ENCODE results near the gene TMEM239. TPM values are rescaled to one million over a fixed set of nuclear protein-coding genes. Genes with fewer than 3 reads are reported as not detected.

Gene TMEM239
- total RNA-seq, 2 experiments from 2014 or later, result not detected

DNA sequence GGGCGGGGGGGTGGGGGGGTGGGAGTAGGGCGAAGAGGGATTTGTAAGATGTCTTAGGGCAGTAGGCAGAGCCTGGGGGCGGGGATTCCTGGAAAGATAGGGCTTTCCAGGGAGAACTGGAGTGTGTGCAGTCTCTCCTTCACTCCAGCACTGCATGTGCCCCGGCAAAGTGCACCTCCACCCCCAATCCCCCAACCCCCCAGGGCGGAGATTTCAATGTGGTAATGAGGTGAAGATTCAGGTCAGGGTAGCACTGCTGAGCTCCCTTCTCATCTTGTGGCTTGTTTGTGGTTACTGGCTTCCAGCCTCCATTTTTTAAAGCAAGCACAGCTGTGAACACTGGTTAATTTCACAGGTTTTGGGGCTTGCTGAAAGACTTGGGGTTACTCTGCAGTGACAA lies 5.9 kb downstream of the TMEM239 start:
- ATAC-seq (ENCODE audit: poor library complexity) (peak; percentile 94), DNase-seq (peak in 12 of 14 experiments; percentile 20 to 75 (median 38))
- no peaks in the 10 kb centered on the region for H3K36me3 Mint-ChIP-seq (ENCODE audit: low read depth)
- H3K9me3 Mint-ChIP-seq, result no peaks in the 10 kb centered on the region
- Histone ChIP-seq H3K27me3 (ENCODE audit: control insufficient read depth in 1 of 2, insufficient read depth in 2 of 2, low read length in 2 of 2) (peaks cover 4 to 10% of the 10 kb centered on the region in 2 experiments), H3K4me1 (ENCODE audit: insufficient read depth, low read length) (peaks cover 28% of the 10 kb centered on the region), H3K9me3 (ENCODE audit: control insufficient read depth in 1 of 2, insufficient read depth in 1 of 2, low read length in 2 of 2) (no peaks in the 10 kb centered on the region), H3K4me3 (ENCODE audit: low read length) (peak overlapping the region; percentile 26), H3K36me3 (ENCODE audit: insufficient read depth, low read length) (no peaks in the 10 kb centered on the region), H3K27ac (ENCODE audit: low read depth in 1 of 2, low read length in 2 of 2) (no peak overlapping the region)
- H3K4me3 Mint-ChIP-seq, result peak overlapping the region; percentile 75
- H3K27me3 Mint-ChIP-seq, result peaks cover 39% of the 10 kb centered on the region
- ChIA-PET CTCF (no interaction called here), POLR2A (interaction anchor here (0.7 to 1.5 kb wide), 6 partner anchors 14 to 109 kb away, joined by 3 to 13 read pairs (median 4); partner anchors contain the start of genes PCED1A, PTPRA and VPS16)
- H3K27ac Mint-ChIP-seq, result no peak overlapping the region
- peaks cover 38% of the 10 kb centered on the region for H3K4me1 Mint-ChIP-seq (ENCODE audit: low read depth)
- TF ChIP-seq, protein P1, sequence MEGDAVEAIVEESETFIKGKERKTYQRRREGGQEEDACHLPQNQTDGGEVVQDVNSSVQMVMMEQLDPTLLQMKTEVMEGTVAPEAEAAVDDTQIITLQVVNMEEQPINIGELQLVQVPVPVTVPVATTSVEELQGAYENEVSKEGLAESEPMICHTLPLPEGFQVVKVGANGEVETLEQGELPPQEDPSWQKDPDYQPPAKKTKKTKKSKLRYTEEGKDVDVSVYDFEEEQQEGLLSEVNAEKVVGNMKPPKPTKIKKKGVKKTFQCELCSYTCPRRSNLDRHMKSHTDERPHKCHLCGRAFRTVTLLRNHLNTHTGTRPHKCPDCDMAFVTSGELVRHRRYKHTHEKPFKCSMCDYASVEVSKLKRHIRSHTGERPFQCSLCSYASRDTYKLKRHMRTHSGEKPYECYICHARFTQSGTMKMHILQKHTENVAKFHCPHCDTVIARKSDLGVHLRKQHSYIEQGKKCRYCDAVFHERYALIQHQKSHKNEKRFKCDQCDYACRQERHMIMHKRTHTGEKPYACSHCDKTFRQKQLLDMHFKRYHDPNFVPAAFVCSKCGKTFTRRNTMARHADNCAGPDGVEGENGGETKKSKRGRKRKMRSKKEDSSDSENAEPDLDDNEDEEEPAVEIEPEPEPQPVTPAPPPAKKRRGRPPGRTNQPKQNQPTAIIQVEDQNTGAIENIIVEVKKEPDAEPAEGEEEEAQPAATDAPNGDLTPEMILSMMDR (IDR thresholded peaks at IDR 0.05), result no peak
- intact Hi-C loops (cut with DNase I, micrococcal nuclease), result no loop called here

DNA sequence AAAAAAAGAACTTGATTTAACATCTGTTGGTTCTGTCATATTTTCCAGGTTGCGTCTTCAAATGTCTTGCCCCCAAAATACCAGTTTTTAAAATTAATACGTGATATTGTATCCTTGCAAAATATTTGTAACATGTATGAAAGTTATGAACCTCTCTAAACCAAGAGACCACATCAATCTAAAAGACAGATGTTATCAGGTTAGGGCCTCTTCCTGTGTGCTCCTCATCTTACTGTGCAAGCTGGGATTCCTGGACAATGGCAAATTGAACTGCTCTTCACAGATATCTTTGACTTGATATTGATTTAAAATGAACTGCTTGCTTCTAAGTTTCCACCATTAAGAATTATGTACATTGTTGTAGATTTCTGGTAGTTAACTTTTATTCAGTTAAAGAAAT lies 9.6 kb downstream of the TMEM239 start:
- ATAC-seq (ENCODE audit: poor library complexity) (no peak), DNase-seq (peak in 3 of 14 experiments; percentile 38 to 48 (median 46))
- ChIA-PET CTCF (no interaction called here), POLR2A (no interaction called here)
- no peaks in the 10 kb centered on the region for H3K9me3 ChIP-seq (ENCODE audit: control insufficient read depth in 1 of 2, insufficient read depth in 1 of 2, low read length in 2 of 2)
- peaks cover 23% of the 10 kb centered on the region for H3K4me1 ChIP-seq (ENCODE audit: insufficient read depth, low read length)
- no peak overlapping the region for H3K4me3 ChIP-seq (ENCODE audit: low read length)
- H3K4me1 Mint-ChIP-seq (ENCODE audit: low read depth), result peaks cover 32% of the 10 kb centered on the region
- TF ChIP-seq, protein P1 (IDR thresholded peaks at IDR 0.05), result no peak
- H3K27ac Mint-ChIP-seq, result no peak overlapping the region
- H3K36me3 ChIP-seq (ENCODE audit: insufficient read depth, low read length), result no peaks in the 10 kb centered on the region
- intact Hi-C loops (cut with DNase I, micrococcal nuclease), result no loop called here
- no peaks in the 10 kb centered on the region for H3K36me3 Mint-ChIP-seq (ENCODE audit: low read depth)
- no peaks in the 10 kb centered on the region for H3K9me3 Mint-ChIP-seq
- peak overlapping the region; percentile 39 for H3K4me3 Mint-ChIP-seq
- H3K27me3 Mint-ChIP-seq, result peaks cover 24% of the 10 kb centered on the region
- peaks cover 0 to 1% of the 10 kb centered on the region in 2 experiments for H3K27me3 ChIP-seq (ENCODE audit: control insufficient read depth in 1 of 2, insufficient read depth in 2 of 2, low read length in 2 of 2)
- H3K27ac ChIP-seq (ENCODE audit: low read depth in 1 of 2, low read length in 2 of 2), result no peak overlapping the region

DNA sequence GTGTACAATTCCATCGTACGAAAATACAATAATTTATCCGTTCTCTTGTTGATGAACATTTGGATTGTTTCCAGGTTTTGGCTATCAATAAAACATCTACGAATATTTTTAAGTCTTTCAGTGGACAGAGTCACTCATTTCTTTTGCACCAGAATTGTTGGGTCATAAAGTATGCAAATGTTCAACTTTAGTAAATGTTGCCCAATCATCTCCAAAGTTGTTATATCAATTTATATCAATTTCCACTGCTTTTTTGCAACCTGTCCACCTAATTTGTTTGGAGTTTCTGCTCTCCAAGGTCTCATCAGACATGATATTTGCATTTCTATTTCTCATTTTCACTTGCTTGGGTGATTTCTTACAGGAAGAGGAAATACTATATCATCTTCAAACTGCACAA lies 10.5 kb downstream of the TMEM239 start:
- TF ChIP-seq, protein P1 (IDR thresholded peaks at IDR 0.05), result no peak
- Mint-ChIP-seq H3K27ac (no peak overlapping the region), H3K9me3 (no peaks in the 10 kb centered on the region), H3K4me3 (no peak overlapping the region), H3K36me3 (ENCODE audit: low read depth) (no peaks in the 10 kb centered on the region), H3K27me3 (peaks cover 21% of the 10 kb centered on the region), H3K4me1 (ENCODE audit: low read depth) (peaks cover 28% of the 10 kb centered on the region)
- no peaks in the 10 kb centered on the region for H3K36me3 ChIP-seq (ENCODE audit: insufficient read depth, low read length)
- H3K4me3 ChIP-seq (ENCODE audit: low read length), result no peak overlapping the region
- no peak for ATAC-seq (ENCODE audit: poor library complexity)
- no peak for DNase-seq
- intact Hi-C loops (cut with DNase I, micrococcal nuclease), result no loop called here
- no peaks in the 10 kb centered on the region for H3K27me3 ChIP-seq (ENCODE audit: control insufficient read depth in 1 of 2, insufficient read depth in 2 of 2, low read length in 2 of 2)
- H3K27ac ChIP-seq (ENCODE audit: low read depth in 1 of 2, low read length in 2 of 2), result no peak overlapping the region
- ChIA-PET CTCF (interaction anchor here (0.7 kb wide), 1 partner anchor 63 kb away, joined by 3 read pairs; no protein-coding TSS in a partner anchor), POLR2A (no interaction called here)
- peaks cover 14% of the 10 kb centered on the region for H3K4me1 ChIP-seq (ENCODE audit: insufficient read depth, low read length)
- no peaks in the 10 kb centered on the region for H3K9me3 ChIP-seq (ENCODE audit: control insufficient read depth in 1 of 2, insufficient read depth in 1 of 2, low read length in 2 of 2)

Data from CD4-positive, alpha-beta T cell (primary cell).